Fibroblast of skin of right biceps (primary cell): ENCODE data around the gene P2RY14.
A peak's percentile ranks its signal among the peaks of the same experiment; 100 is the strongest.

Experiments
- DNase-seq: peaks from one replicate; pipeline ENCODE4 v3.0.0-alpha.2; 2013

The P2RY14 gene

GRCh38 chr3:151278230-151278629 is at the start of gene P2RY14:
P2RY14 (minus strand) TSS chr3:151278542; CDS start chr3:151214316, 64,226 bp downstream.
- no peak for DNase-seq

- DNase-seq = peak; percentile 38
These were observed 49.3 kb upstream of the P2RY14 start for GRCh38 chr3:151327571-151328198.

- DNase-seq = no peak
These were observed 44.2 kb upstream of the P2RY14 start for GRCh38 chr3:151322511-151322910.

- DNase-seq = no peak
These were observed 43.2 kb upstream of the P2RY14 start for GRCh38 chr3:151321526-151321925.

GRCh38 chr3:151320131-151320530 is 41.8 kb upstream of the P2RY14 start:
- no peak for DNase-seq

- peak; percentile 79 for DNase-seq
These were observed 41.3 kb upstream of the P2RY14 start for GRCh38 chr3:151319628-151320027.

GRCh38 chr3:151318991-151319390 is 40.6 kb upstream of the P2RY14 start:
- no peak for DNase-seq

- peak; percentile 82 for DNase-seq
These were observed 40.0 kb upstream of the P2RY14 start for GRCh38 chr3:151318313-151318712.

GRCh38 chr3:151316267-151316991 is 38.1 kb upstream of the P2RY14 start, which contains the start of gene GPR87:
GPR87 (minus strand) TSS chr3:151316820; CDS start chr3:151300100, 16,720 bp downstream.
- DNase-seq = peak; percentile 67

- no peak for DNase-seq
These were observed 37.5 kb upstream of the P2RY14 start for GRCh38 chr3:151315846-151316245.

- peak; percentile 67 for DNase-seq
These were observed 36.8 kb upstream of the P2RY14 start for GRCh38 chr3:151315136-151315535.

- no peak for DNase-seq
These were observed 36.3 kb upstream of the P2RY14 start for GRCh38 chr3:151314593-151314992.

GRCh38 chr3:151314137-151314536 is 35.8 kb upstream of the P2RY14 start:
- no peak for DNase-seq

- no peak for DNase-seq
These were observed 34.6 kb upstream of the P2RY14 start for GRCh38 chr3:151312972-151313371.

- no peak for DNase-seq
These were observed 31.2 kb upstream of the P2RY14 start for GRCh38 chr3:151309566-151309965.

- peak; percentile 34 for DNase-seq
These were observed 29.5 kb upstream of the P2RY14 start for GRCh38 chr3:151307583-151308488.

GRCh38 chr3:151307131-151307530 is 28.8 kb upstream of the P2RY14 start:
- no peak for DNase-seq

GRCh38 chr3:151306168-151306810 is 27.9 kb upstream of the P2RY14 start:
- DNase-seq = no peak

- DNase-seq = no peak
These were observed 27.4 kb upstream of the P2RY14 start for GRCh38 chr3:151305775-151306151.

- peak; percentile 99 for DNase-seq
These were observed 26.9 kb upstream of the P2RY14 start for GRCh38 chr3:151305060-151305774.

GRCh38 chr3:151303751-151304150 is 25.4 kb upstream of the P2RY14 start:
- no peak for DNase-seq

- DNase-seq = peak; percentile 85
These were observed 23.4 kb upstream of the P2RY14 start for GRCh38 chr3:151301787-151302186.
